Measurements from ENCODE around the gene ATP2A3.

ATP2A3 gene

GRCh38 chr17:3905017-3905520, 59.2 kb downstream of the ATP2A3 start:
- Histone ChIP-seq H3F3A (ENCODE audit: insufficient read depth, low read length) (no peaks in the 10 kb centered on the region), H3K27ac (ENCODE audit: low read depth, low read length, poor library complexity, severe bottlenecking) (no peak overlapping the region), H3K9me2 (ENCODE audit: low read depth, low read length) (no peaks in the 10 kb centered on the region), H3K9ac (ENCODE audit: low read length) (no peak overlapping the region), H3K27me3 (ENCODE audit: insufficient read depth, low read length) (peaks cover 14% of the 10 kb centered on the region), H3K4me2 (ENCODE audit: low read length) (no peak overlapping the region), H3K4me1 (ENCODE audit: insufficient read depth, low read length, severe bottlenecking) (peaks cover 12% of the 10 kb centered on the region), H3K9me3 (ENCODE audit: low read length) (no peaks in the 10 kb centered on the region), H4K20me1 (ENCODE audit: insufficient read depth, low read length) (no peaks in the 10 kb centered on the region), H2AFZ (ENCODE audit: low read length) (no peak overlapping the region), H3K4me3 (ENCODE audit: low read depth, low read length, poor library complexity, severe bottlenecking) (no peak overlapping the region), H3K79me2 (ENCODE audit: insufficient read depth, low read length) (no peaks in the 10 kb centered on the region), H3K36me3 (ENCODE audit: insufficient read depth, low read length) (no peaks in the 10 kb centered on the region)
- TF ChIP-seq CTCF (IDR thresholded peaks at IDR 0.05; ENCODE audit: low read length) (no peak), EZH2 (IDR thresholded peaks at IDR 0.05; ENCODE audit: borderline replicate concordance, low read length) (no peak)

- Histone ChIP-seq H3K4me2 (ENCODE audit: low read length) (no peak overlapping the region), H3K79me2 (ENCODE audit: insufficient read depth, low read length) (no peaks in the 10 kb centered on the region), H3K27me3 (ENCODE audit: insufficient read depth, low read length) (peaks cover 14% of the 10 kb centered on the region), H4K20me1 (ENCODE audit: insufficient read depth, low read length) (no peaks in the 10 kb centered on the region), H3K9me2 (ENCODE audit: low read depth, low read length) (no peaks in the 10 kb centered on the region), H3K9ac (ENCODE audit: low read length) (no peak overlapping the region), H3F3A (ENCODE audit: insufficient read depth, low read length) (no peaks in the 10 kb centered on the region), H3K4me1 (ENCODE audit: insufficient read depth, low read length, severe bottlenecking) (peaks cover 12% of the 10 kb centered on the region), H3K27ac (ENCODE audit: low read depth, low read length, poor library complexity, severe bottlenecking) (no peak overlapping the region), H3K9me3 (ENCODE audit: low read length) (no peaks in the 10 kb centered on the region), H3K36me3 (ENCODE audit: insufficient read depth, low read length) (no peaks in the 10 kb centered on the region), H2AFZ (ENCODE audit: low read length) (no peak overlapping the region), H3K4me3 (ENCODE audit: low read depth, low read length, poor library complexity, severe bottlenecking) (no peak overlapping the region)
- TF ChIP-seq EZH2 (IDR thresholded peaks at IDR 0.05; ENCODE audit: borderline replicate concordance, low read length) (no peak), CTCF (IDR thresholded peaks at IDR 0.05; ENCODE audit: low read length) (no peak)
Measured at GRCh38 chr17:3904501-3904900, 59.7 kb downstream of the ATP2A3 start.

DNA sequence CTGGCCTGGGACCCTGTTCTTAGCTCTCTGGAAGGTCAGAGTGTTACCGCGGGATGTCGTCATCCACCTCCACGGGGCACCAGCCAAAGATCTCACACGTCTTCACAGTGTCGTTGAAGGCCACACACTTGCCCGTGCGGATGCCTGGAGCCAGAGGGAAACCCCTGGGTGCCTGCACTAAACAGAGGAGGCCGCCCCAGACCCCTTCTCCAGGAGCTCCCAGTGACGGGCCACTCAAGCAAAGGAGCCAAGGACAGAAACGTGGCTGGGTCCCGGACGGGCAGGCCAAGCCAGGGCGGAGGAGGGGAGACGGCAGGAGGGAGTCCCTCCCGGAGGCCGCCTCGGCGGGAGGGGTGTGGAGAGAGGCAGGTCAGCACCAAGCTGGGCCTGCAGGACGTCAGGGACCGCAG, 60.4 kb downstream of the ATP2A3 start:
- no peaks in the 10 kb centered on the region for H3K9me2 ChIP-seq (ENCODE audit: low read depth, low read length)

More for the DNA sequence above, 60.4 kb downstream of the ATP2A3 start:
- no peak for TF ChIP-seq CTCF (IDR thresholded peaks at IDR 0.05; ENCODE audit: low read length)
- TF ChIP-seq EZH2 (IDR thresholded peaks at IDR 0.05; ENCODE audit: borderline replicate concordance, low read length), result no peak
- H3K9me3 ChIP-seq (ENCODE audit: low read length), result no peaks in the 10 kb centered on the region
- no peaks in the 10 kb centered on the region for H3F3A ChIP-seq (ENCODE audit: insufficient read depth, low read length)
- H3K27me3 ChIP-seq (ENCODE audit: insufficient read depth, low read length), result peaks cover 14% of the 10 kb centered on the region
- H3K36me3 ChIP-seq (ENCODE audit: insufficient read depth, low read length), result no peaks in the 10 kb centered on the region
- H2AFZ ChIP-seq (ENCODE audit: low read length), result no peak overlapping the region
- no peak overlapping the region for H3K27ac ChIP-seq (ENCODE audit: low read depth, low read length, poor library complexity, severe bottlenecking)
- no peak overlapping the region for H3K9ac ChIP-seq (ENCODE audit: low read length)
- no peak overlapping the region for H3K4me3 ChIP-seq (ENCODE audit: low read depth, low read length, poor library complexity, severe bottlenecking)
- no peaks in the 10 kb centered on the region for H4K20me1 ChIP-seq (ENCODE audit: insufficient read depth, low read length)
- H3K4me1 ChIP-seq (ENCODE audit: insufficient read depth, low read length, severe bottlenecking), result peaks cover 12% of the 10 kb centered on the region
- H3K79me2 ChIP-seq (ENCODE audit: insufficient read depth, low read length), result no peaks in the 10 kb centered on the region
- no peak overlapping the region for H3K4me2 ChIP-seq (ENCODE audit: low read length)

Data from OCI-LY1 (cell line).